NOMO-1 treated with dmso at 0.1 percent for 144 hours (cell line): ENCODE results near the gene ECM1.

ENCODE experiments used
- DNase-seq: peaks from one replicate; lab custom pipeline; 2025; ENCODE audit not compliant: unreplicated experiment; lab: John Stamatoyannopoulos, UW

Gene ECM1

DNA sequence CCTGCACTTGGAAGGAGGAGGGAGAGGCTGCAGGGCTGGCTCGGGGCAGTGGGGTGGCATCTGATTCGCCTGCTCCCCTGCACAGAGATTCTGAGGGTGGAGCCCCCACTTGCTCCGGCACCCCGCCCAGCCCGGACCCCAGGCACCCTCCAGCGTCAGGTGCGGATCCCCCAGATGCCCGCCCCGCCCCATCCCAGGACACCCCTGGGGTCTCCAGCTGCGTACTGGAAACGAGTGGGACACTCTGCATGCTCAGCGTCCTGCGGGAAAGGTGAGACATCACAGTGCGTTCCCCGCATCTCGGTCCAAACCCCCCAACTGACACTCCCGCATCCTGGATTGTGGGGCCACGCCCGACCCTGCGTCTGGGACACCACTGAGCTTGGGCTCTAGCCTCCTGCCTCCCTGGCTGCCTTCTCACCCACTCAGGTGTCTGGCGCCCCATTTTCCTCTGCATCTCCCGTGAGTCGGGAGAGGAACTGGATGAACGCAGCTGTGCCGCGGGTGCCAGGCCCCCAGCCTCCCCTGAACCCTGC, 49.2 kb downstream of the ECM1 start:
- no peak for DNase-seq

DNA sequence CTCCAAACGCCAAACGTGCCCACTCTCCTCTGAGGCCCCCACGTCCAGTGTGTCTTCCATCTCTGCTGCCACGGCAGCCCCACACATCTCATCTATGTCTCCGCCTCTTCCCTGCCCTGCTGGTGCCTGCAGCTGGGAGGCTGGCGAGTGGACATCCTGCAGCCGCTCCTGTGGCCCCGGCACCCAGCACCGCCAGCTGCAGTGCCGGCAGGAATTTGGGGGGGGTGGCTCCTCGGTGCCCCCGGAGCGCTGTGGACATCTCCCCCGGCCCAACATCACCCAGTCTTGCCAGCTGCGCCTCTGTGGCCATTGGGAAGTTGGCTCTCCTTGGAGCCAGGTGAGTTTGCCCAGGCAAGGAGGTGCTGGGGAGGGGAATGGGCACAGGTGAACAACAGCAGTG, 49.9 kb downstream of the ECM1 start:
- no peak for DNase-seq

DNA sequence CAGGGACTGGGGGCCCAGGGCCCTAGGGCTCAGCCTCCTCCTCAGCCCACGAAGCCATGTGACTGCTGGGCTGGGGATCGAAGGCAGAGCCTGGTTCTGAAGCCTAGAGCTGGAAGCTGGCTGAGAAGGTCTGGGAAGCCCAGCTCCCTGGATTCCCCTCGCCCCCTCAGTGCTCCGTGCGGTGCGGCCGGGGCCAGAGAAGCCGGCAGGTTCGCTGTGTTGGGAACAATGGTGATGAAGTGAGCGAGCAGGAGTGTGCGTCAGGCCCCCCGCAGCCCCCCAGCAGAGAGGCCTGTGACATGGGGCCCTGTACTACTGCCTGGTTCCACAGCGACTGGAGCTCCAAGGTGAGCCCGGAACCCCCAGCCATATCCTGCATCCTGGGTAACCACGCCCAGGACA, 50.4 kb downstream of the ECM1 start:
- DNase-seq: no peak

DNA sequence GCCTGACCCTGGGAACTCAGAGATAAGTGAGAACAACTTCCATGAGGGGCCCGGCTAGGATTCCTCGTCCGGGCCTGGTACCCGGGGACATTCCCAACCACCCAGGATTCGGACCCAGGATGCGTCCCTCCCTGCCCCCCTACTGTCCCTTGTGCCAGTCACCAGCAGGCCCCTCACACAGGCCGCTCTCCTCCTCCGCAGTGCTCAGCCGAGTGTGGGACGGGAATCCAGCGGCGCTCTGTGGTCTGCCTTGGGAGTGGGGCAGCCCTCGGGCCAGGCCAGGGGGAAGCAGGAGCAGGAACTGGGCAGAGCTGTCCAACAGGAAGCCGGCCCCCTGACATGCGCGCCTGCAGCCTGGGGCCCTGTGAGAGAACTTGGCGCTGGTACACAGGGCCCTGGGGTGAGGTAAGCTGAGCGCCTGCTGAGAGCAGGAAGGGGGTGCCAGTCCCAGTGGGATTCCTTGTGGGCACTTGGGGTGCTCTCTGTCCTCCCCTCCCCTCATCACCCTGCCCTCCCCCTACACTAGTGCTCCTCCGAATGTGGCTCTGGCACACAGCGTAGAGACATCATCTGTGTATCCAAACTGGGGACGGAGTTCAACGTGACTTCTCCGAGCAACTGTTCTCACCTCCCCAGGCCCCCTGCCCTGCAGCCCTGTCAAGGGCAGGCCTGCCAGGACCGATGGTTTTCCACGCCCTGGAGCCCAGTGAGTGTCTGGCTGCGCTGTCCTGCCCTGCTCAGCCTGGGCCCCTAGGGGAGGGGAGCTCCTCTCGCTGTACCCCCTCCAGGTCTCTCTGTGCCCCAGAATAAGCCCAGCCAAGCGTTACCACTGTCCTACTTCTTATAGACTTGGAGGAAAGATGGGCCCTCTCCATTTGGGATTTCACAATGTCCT, 51.1 kb downstream of the ECM1 start:
- DNase-seq: no peak

- DNase-seq: no peak
These were observed 51.7 kb downstream of the ECM1 start for GRCh38 chr1:150559656-150560010.

GRCh38 chr1:150560011-150560438, 52.1 kb downstream of the ECM1 start:
- DNase-seq: no peak

DNA sequence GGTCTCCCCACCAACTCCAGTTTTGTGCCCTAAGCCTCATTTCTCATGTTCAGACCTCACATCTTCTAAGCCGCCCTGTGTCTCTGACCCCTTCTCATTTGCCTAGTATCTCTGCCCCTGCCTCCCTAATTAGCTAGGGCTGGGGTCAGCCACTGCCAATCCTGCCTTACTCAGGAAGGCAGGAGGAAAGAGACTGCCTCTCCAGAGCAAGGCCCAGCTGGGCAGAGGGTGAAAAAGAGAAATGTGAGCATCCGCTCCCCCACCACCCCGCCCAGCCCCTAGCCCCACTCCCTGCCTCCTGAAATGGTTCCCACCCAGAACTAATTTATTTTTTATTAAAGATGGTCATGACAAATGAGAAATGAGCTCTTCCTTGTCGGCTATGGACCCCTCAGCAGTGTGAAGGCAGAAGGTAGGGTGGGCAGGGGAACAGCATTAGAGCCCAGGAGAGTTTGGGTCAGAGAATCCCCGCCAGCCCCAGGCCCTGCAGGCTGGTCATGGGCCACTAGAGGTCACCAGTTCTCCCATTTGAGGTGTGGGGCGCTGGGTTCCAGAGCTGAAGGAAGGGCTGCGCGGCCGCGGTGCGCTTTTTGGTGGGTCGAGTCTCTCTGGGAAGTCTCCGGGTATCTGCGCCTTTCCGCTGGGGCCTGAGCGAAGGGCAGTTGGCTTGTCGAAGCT, 52.8 kb downstream of the ECM1 start:
- DNase-seq: peak; percentile 77

- no peak for DNase-seq
These were observed 53.5 kb downstream of the ECM1 start for GRCh38 chr1:150561254-150561973.

- DNase-seq: peak; percentile 25
These were observed 54.1 kb downstream of the ECM1 start for GRCh38 chr1:150561974-150562445.

GRCh38 chr1:150562446-150563339, 54.8 kb downstream of the ECM1 start:
- DNase-seq: no peak
